HUDEP-2 (cell line): ENCODE results near the gene SURF4.
A peak's percentile ranks its signal among the peaks of the same experiment; 100 is the strongest.

ENCODE experiments used
- DNase-seq, 76 experiments: peaks; one replicate each; lab custom pipeline; 2025; ENCODE audit not compliant: unreplicated experiment in 76 of 76; lab: John Stamatoyannopoulos, UW

The SURF4 gene

DNA sequence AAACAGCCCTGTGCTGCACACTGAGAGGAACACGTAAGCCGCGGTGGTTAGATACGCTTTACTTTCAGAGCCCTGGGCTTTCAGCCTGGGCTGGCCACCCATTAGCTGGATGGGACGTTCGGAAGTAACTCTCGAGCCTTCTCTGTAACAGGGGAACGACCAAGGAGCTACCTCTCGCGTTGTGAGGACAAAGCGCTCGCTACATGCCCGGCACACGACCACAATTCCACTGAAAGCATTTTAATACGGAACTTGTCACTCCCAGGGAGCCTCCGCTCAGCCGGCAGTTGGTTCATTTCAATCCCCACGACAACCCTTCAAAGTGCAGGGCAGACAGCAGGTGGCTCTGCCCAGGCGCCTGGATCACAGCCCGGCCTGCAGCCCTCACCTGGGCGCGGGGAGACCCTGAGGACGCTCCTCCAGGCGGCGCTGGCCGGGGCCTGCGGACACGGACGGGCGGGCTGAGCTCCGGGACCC, 19.9 kb downstream of the SURF4 start:
- peak in 4 of 76 experiments; percentile 34 to 47 (median 44) for DNase-seq

DNA sequence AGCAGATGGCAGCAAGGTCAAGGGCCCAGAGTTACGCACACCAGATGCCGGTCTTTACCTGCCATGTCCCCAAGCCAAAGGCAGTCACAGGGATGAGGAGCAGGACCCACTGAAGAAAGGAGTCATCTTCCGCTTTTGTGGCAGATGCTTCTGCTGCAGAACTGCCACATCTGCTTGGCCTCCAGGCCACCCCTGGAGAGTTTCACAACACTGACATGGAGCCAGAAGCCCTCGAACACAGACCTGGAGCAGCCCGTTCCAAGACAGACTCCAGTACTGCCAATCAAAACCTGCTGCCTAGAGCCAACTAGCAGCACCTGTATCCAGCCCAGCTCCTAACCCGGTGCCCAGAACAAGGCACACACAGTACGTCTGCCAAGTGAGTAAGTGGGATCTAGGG, 21.1 kb downstream of the SURF4 start:
- DNase-seq: no peak

GRCh38 chr9:133353548-133353947, 22.3 kb downstream of the SURF4 start:
- DNase-seq: no peak

- peak in 2 of 76 experiments; percentile 12 to 13 for DNase-seq
These were observed 23.1 kb downstream of the SURF4 start for GRCh38 chr9:133352635-133353340.

DNA sequence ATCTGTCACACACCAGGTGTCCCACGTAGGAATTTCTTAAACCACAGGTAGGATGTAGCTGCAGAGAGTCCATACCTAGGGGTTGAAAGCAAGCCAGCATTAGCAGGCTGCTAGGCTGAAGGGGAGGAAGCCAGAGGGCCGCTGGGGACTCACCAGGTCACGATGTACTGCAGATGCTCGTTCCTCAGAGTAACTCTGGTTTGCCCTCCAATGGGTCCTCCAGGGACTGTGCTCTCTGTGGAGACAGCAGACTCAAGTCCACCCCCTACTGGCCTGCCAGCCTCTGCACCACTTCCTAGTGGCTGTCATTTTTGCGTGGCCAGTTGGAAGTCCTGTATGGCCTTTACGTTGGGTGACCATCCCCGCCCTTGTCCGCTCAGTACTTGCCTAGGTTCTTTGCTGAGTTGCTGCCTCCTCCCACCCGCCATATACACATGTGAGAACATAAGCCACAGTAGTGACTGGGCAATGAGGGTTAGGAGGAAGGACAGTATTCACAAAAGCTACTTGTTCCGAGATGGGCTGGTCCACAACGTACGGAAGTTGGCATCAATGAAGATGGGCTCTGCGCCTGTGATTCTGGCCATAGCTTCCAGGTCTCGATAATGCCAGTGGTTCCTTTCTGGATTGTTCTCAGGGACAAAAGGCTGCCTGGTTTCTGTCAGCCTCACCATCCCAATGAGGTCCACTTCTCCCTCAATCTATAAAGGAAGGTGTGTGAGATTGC, 23.8 kb downstream of the SURF4 start:
- DNase-seq: peak in 70 of 76 experiments; percentile 8 to 81 (median 56)

- DNase-seq: no peak
These were observed 24.3 kb downstream of the SURF4 start for GRCh38 chr9:133351526-133351907.

- DNase-seq: no peak
These were observed 25.8 kb downstream of the SURF4 start for GRCh38 chr9:133349965-133350616.

GRCh38 chr9:133348718-133349573, 26.9 kb downstream of the SURF4 start:
- DNase-seq: peak in 1 of 76 experiments; percentile 31

- DNase-seq: peak in 75 of 76 experiments; percentile 51 to 95 (median 85)
These were observed 27.7 kb downstream of the SURF4 start, which contains the start of the genes MED22 and RPL7A for GRCh38 chr9:133347985-133348717. Gene MED22 (minus strand): TSS chr9:133348131. CDS start chr9:133346662, 1,469 bp downstream. Gene RPL7A (plus strand): TSS chr9:133348218. CDS start chr9:133348244, 26 bp downstream.

DNA sequence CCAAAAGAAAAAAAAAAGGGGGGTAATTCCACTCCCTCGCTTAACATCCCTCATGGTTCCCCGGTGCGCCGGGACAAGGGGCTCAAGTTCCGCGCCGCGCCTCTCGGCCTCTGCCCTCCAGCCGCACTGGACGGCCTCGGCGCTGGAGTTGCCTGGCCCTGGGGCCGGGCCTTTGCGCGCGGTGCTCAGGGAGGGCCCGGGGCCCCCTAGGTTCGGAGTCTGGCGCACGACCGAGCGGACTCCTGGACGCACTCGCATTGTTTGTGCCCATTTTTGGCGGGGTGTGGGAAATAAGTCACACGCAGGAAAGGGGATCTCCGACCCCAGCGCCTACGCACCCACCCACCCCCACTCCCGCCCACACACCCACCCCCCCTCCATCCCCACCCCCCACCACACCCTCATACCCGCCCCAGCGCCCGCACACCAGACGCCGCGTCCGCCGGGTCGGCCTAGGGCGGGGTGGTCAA, 28.3 kb downstream of the SURF4 start:
- DNase-seq: peak in 27 of 76 experiments; percentile 18 to 69 (median 50)

DNA sequence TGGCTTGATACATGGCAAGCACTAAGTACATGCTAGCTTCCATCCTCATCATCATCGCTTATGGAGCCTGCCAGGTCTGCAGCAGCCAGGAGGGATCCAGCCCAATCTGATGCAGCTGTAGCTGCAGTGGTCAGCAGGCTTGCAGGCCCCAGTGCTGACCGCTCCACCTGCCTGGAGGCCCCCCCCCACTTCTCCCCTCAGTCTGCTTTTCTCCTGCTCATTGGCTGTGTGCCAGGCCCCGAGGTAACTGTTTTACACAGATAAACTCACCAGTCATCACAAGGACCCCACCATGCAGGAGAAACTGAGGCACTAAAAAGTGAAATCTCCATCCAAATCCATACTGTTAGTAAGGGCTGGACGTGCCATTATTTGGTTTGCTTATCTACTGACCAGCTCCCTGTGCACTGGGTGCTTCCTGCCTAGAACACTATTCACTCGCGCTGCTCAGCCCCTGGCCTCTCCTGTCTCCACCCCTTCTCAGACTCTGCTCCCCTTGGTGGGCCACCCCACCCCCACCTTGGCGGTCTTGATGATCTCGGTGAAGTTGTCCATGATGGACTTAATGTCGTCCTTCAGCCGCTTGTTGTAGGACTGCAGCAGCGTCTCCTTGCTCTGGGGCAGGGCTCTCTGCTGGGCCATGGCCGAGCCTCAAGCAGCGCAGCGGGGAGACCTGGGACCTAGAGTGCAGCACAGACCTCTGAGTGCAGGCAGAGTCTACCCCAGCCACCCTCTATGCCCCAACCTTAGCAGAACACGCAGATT, 29.7 kb downstream of the SURF4 start:
- DNase-seq: no peak

DNA sequence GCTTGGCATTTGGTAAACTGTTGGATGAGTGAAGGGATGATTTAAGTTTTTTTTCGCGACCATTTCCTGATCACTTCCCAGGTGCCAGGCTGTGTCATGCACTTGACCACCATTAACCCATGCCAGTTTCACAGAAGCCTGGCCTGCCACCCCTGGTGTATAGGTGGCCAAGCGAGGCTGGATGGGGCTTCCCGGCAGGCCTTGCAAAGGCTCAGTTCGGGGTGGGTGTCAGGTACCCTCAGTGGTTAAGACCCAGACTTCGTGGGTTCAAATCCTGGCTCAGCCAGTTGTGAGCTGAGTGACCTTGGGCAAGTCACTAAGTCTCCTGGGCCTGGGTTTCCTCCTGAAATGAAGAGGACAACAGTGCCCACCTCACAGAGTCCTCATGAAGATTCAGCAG, 30.3 kb downstream of the SURF4 start:
- no peak for DNase-seq

DNA sequence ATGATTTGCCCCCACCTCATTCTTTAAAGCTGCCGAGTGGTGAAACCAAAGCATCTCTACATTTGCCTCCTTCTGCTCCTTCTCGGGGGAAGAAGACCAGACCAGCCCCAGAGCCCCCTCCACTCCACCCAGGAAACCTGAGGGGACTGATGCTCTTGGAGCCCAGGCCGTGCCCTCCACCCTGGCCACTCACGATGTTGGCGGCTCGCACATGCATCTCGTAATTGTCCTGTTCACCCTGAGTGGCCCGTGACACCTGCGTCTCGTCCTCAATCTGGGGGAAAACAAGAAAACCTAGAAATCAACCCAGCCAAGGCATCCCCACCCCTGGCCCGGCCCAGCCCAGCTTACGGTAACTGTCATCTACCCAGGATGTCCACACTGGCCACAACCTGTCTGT, 30.9 kb downstream of the SURF4 start:
- DNase-seq: no peak

DNA sequence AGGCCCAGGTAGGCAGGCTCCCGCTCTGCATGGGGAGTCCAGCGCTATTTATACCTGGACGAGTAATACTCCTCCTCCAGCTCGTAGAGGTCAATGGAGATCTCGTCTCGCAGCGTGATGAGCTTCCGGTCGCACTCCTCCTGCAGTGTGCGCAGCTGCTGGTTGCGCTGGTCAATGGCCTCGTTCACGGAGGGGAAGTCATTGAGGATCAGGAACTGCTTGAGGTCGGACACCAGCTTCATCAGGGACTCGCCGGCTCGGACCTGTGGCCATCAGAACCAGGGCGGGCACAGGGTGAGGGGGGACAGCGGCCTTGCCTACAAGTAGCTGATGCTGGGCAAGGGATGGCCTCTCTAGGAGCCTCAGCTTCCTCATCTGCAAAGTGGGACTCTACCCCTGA, 31.8 kb downstream of the SURF4 start:
- no peak for DNase-seq

DNA sequence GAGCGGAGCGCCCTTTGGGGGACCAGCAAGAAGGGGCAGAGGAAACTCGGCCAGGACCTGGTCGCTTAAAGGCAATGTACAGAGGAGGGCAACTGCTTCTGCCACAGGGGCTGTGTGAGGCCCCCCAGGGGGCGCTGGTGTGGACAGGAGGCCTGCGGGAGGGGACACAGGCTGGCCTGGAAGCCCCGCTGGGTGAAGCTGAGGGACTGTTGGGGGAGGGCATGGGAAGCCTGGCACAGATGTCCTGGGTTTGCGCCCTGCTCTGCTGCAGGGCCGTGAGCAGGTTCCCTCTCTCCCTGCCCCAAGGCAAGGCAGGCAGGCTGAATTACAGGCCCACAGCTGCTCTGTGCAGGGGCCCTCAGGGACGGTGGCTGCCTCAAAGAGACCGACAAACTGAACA, 33.3 kb downstream of the SURF4 start:
- DNase-seq: peak in 2 of 76 experiments; percentile 10 to 15

GRCh38 chr9:133342069-133342406, 33.8 kb downstream of the SURF4 start:
- DNase-seq: peak in 3 of 76 experiments; percentile 5 to 32 (median 22)

GRCh38 chr9:133341369-133342068, 34.3 kb downstream of the SURF4 start:
- DNase-seq: no peak

GRCh38 chr9:133340916-133341315, 34.9 kb downstream of the SURF4 start:
- DNase-seq: no peak
